NOMO-1 treated with DMSO at 0.1 percent for 48 hours (cell line): ENCODE results near the gene ALDH1A1.

Source experiments
- DNase-seq: peaks from one replicate; lab custom pipeline; 2025; ENCODE audit not compliant: unreplicated experiment; lab: John Stamatoyannopoulos, UW

Gene ALDH1A1

DNA sequence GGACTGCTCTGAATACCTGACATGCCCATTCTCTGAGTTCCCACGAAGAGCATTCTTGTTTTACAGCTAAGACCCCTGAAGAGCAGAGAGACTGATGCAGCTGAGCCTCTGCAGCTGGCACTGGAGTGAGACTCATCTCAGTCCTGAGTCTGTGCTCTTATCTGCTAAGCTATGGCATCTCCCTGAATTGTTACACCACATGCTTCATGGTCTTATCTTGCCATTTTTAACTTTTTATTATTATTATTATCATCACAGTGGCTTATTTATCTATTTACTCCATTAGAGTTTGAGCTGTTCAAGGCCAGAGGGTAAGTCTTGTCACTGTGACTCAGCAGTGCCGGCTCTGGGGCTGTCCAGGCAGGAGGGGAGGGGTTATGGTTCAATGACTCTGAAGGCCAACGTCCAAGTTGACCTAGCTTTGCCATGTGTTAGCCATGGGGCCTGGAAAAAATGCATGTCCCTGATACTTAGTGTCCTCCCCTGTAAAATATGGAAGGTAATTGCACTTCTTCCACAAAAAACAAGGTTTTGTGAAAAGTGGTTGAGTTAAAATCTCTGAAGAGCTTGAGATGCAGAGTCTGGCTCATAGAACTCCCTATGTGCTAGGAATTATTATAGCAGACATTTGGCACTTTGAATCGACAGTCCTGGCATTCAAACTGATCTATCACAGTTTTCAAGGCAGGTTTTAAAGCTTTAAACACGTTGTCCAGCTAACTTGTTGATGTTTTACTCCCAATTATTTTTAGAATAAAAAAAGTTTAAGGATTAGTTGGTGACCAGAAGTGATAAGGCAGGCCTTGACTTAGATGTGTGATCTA lies 94.6 kb downstream of the ALDH1A1 start:
- DNase-seq: no peak

DNA sequence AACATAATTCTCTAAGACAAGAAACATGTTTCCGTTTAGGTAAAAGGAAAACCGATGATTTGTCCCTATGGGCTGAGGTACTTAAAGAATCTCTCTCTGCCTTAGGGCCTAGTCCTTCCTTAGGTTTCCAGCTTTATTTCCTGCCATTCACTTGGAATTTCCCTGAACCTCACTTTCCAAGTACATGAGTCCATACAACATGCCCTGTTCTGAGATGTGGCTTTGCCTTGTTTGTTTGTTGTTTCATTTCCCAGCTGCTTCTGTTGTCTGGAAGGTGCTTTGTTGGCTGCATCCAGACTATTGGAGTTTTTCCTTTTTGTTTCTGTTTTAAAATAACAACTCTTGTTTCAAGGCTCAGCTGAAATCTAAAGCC lies 95.2 kb downstream of the ALDH1A1 start:
- DNase-seq: no peak

DNA sequence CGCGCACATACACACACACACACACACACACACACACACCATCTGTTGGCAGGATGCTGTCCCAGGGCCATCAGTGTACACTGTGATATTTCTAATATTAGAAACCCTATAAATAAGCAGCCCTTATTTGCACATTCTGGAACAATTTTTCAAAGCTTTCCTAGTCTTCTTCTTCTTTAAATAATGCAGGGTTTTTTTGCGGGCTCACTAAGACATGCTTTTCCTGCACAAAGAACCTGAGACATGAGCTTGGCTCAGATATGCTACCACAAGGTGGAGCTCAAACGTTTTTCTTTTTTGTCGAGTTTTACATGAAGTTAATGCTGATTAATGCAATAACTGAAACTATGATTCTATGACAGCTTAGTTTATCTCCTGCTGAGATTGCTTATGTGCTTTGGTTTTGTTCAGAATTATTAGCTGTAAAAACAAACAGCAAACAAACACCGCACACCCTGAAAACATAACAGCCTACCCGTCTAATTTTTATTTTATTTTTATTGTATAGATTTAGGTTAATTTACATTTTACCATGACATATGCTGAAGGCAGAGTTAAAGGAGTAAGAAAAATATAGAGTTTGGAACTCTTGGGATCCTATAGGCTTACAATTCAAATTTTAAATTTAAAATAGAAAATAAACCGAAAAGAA lies 95.8 kb downstream of the ALDH1A1 start:
- no peak for DNase-seq

DNA sequence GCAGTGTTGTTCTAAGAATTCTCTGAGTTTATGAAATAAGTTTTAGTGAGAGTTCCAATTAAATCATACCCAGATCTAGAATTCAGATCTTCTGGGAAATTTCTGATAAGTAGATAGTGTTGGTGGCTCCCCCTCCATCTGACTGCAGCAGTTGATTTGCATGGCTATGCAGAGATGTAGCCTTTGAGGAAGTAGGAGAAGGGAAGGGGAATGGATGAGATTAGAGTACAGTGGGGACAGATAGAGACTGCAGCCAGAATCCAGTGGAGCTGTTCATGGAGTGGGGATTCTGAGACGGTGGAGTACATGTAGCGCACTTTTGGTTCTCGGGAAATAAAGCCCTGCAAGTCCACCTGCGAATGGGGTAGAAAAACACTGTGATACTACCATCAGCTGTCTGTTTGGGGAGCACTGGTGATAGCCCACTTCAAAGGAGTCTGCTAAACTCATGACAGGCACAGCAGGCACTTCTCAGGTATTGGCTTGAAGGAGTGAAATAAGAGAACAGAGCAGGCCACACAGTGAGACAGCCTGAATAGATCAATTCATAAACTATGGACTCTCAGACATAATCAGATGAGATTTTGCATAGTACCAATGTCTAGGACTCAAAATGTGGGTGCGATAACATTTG lies 96.8 kb downstream of the ALDH1A1 start:
- no peak for DNase-seq

DNA sequence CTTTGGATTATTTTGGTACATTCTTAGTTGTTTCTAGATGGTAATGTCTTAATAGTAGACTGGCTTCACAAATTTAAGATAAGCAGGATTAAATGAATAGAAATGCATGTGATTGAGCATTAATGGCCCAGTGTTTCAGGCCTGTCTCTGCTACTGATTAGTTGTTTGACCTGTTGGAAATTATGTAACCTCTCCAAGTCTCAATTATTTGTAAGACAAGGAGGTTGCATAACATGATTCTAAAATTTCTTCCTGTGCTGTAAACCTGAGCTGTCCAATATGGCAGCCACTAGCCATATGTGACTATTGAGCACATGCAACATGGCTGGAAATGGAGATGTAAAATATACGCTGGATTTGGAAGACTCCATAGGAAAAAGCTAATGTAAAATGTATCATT lies 97.5 kb downstream of the ALDH1A1 start:
- no peak for DNase-seq
